IMR-90 (cell line): ENCODE results near the gene DYSF. TPM values are rescaled to one million over a fixed set of nuclear protein-coding genes. Genes with fewer than 3 reads are reported as not detected.

Experiments used
- ATAC-seq: fragments of 200-7000 bp; cut with Tn5 transposase; 2 replicates; pipeline ENCODE4 v1.9.1; 2020; ENCODE audit warnings: low read depth, mild to moderate bottlenecking, moderate library complexity
- BruUV-seq: library from RNA; stranded (reverse); fragments of 400-500 nt; replicated peaks from 2 replicates; lab custom pipeline; 2021; lab: Mats Ljungman, UMichigan
- CTCF ChIA-PET: fragments of 300-600 bp; formaldehyde crosslinking; extraction: SDS; loops from one replicate; lab custom pipeline; 2021; ENCODE audit warnings: antibody characterized with exemption; lab: Yijun Ruan, JAX
- POLR2A ChIA-PET: fragments of 300-600 bp; sonication (Branson Sonifier 250); formaldehyde crosslinking; loops from one replicate; lab custom pipeline; 2022; ENCODE audit warnings: antibody characterized with exemption; ENCODE audit not compliant: unreplicated experiment; lab: Charles Lee
- DNase-seq: peaks from one replicate; pipeline ENCODE4 v3.0.0; 2013
- H2AFZ ChIP-seq: replicated peaks from 2 replicates; pipeline ENCODE3; 2013; ENCODE audit warnings: low read length, mild to moderate bottlenecking; ENCODE audit not compliant: poor library complexity
- H2AK5ac ChIP-seq: 2 replicates; pipeline ENCODE4 v1.6.1; 2013; ENCODE audit warnings: low read depth, low read length, inconsistent platforms
- H2AK9ac ChIP-seq: replicated peaks from 2 replicates; pipeline ENCODE3; 2013; ENCODE audit warnings: mild to moderate bottlenecking, low read depth, low read length, moderate library complexity; ENCODE audit not compliant: poor library complexity
- H2BK120ac ChIP-seq: 2 replicates; pipeline ENCODE4 v1.6.1; 2013; ENCODE audit warnings: low read depth, low read length, inconsistent platforms
- H2BK15ac ChIP-seq: 3 replicates; pipeline ENCODE4 v1.6.1; 2013; ENCODE audit warnings: low read depth, low read length, inconsistent platforms
- H2BK20ac ChIP-seq: 2 replicates; pipeline ENCODE4 v1.6.1; 2013; ENCODE audit warnings: low read depth, mild to moderate bottlenecking, inconsistent platforms, low read length, moderate library complexity
- H2BK5ac ChIP-seq: 2 replicates; pipeline ENCODE4 v1.6.1; 2013; ENCODE audit warnings: mild to moderate bottlenecking, low read depth, low read length, inconsistent platforms; ENCODE audit not compliant: poor library complexity, severe bottlenecking
- H3K14ac ChIP-seq: replicated peaks from 2 replicates; pipeline ENCODE4 v1.6.1; 2013; ENCODE audit warnings: low read depth, low read length, inconsistent platforms
- H3K18ac ChIP-seq: 2 replicates; pipeline ENCODE4 v1.6.1; 2013; ENCODE audit warnings: low read depth, low read length, control low read depth
- H3K23ac ChIP-seq: 2 replicates; pipeline ENCODE4 v1.6.1; 2013; ENCODE audit warnings: low read depth, low read length, inconsistent platforms
- H3K27ac ChIP-seq: 2 replicates; pipeline ENCODE4 v1.5.1; 2013; ENCODE audit warnings: mild to moderate bottlenecking, control low read depth, low read length; ENCODE audit not compliant: insufficient read depth
- H3K27me3 ChIP-seq: 2 replicates; pipeline ENCODE4 v1.6.1; 2013; ENCODE audit warnings: low read length; ENCODE audit not compliant: control insufficient read depth, insufficient read depth
- H3K36me3 ChIP-seq: 2 replicates; pipeline ENCODE4 v1.6.1; 2013; ENCODE audit warnings: low read length, mixed read lengths; ENCODE audit not compliant: control insufficient read depth, insufficient read depth
- H3K4ac ChIP-seq: 2 replicates; pipeline ENCODE4 v1.6.1; 2013; ENCODE audit warnings: low read depth, low read length, inconsistent platforms
- H3K4me1 ChIP-seq: 2 replicates; pipeline ENCODE4 v1.6.1; 2013; ENCODE audit warnings: low read length, mixed read lengths; ENCODE audit not compliant: control insufficient read depth, insufficient read depth
- H3K4me2 ChIP-seq: 2 replicates; pipeline ENCODE4 v1.6.1; 2013; ENCODE audit warnings: low read depth, mild to moderate bottlenecking, control low read depth, low read length, moderate library complexity
- H3K4me3 ChIP-seq: 2 replicates; pipeline ENCODE4 v1.5.1; 2013; ENCODE audit warnings: low read depth, mild to moderate bottlenecking, control low read depth, low read length, moderate library complexity; ENCODE audit not compliant: insufficient read depth
- H3K56ac ChIP-seq: 2 replicates; pipeline ENCODE4 v1.6.1; 2013; ENCODE audit warnings: low read length, inconsistent platforms; ENCODE audit not compliant: insufficient read depth; ENCODE audit errors: extremely low read depth
- H3K79me1 ChIP-seq, 2 experiments: 2 replicates each; pipeline ENCODE4 v1.6.1; 2013; ENCODE audit warnings: low read length in 2 of 2, inconsistent platforms in 1 of 2, low read depth in 1 of 2
- H3K9ac ChIP-seq: 2 replicates; pipeline ENCODE4 v1.6.1; 2013; ENCODE audit warnings: low read depth, low read length, control low read depth
- H3K9me1 ChIP-seq: 2 replicates; pipeline ENCODE4 v1.6.1; 2013; ENCODE audit warnings: low read length, inconsistent platforms; ENCODE audit not compliant: insufficient read depth
- H3K9me3 ChIP-seq: 2 replicates; pipeline ENCODE4 v1.6.1; 2013; ENCODE audit warnings: low read length; ENCODE audit not compliant: control insufficient read depth, insufficient read depth
- H4K20me1 ChIP-seq: 2 replicates; pipeline ENCODE4 v1.6.1; 2013; ENCODE audit warnings: low read length, inconsistent platforms; ENCODE audit not compliant: insufficient read depth
- H4K5ac ChIP-seq: 2 replicates; pipeline ENCODE4 v1.6.1; 2013; ENCODE audit warnings: mild to moderate bottlenecking, low read depth, low read length, control low read depth
- H4K8ac ChIP-seq, 2 experiments: 2 replicates each; pipeline ENCODE4 v1.6.1; 2013; ENCODE audit warnings: low read depth in 2 of 2, low read length in 2 of 2, control low read depth in 1 of 2, inconsistent platforms in 1 of 2
- H4K91ac ChIP-seq: 2 replicates; pipeline ENCODE4 v1.6.1; 2013; ENCODE audit warnings: low read depth, low read length, inconsistent platforms; ENCODE audit not compliant: insufficient read depth
- BHLHE40 ChIP-seq: fragments of 150-350 bp; IDR thresholded peaks from 2 replicates; pipeline ENCODE4 v1.6.1; 2016; ENCODE audit warnings: mild to moderate bottlenecking, low read depth, low read length
- CEBPB ChIP-seq: IDR thresholded peaks from 2 replicates; pipeline ENCODE4 v1.6.1; 2012; ENCODE audit warnings: low read depth, low read length, improper control_type of control experiment
- CHD1 ChIP-seq: IDR thresholded peaks from 2 replicates; pipeline ENCODE4 v1.6.1; 2012; ENCODE audit warnings: low read depth, low read length, improper control_type of control experiment
- FOS ChIP-seq: fragments of 150-350 bp; IDR thresholded peaks from 2 replicates; pipeline ENCODE4 v1.6.1; 2016; ENCODE audit warnings: low read depth, low read length
- MAFK ChIP-seq: IDR thresholded peaks from 2 replicates; pipeline ENCODE4 v1.6.1; 2012; ENCODE audit warnings: low read depth, low read length, improper control_type of control experiment
- POLR2A ChIP-seq: IDR thresholded peaks from 2 replicates; pipeline ENCODE4 v1.6.1; 2012; ENCODE audit warnings: mild to moderate bottlenecking, low read depth, low read length
- RAD21 ChIP-seq: IDR thresholded peaks from 2 replicates; pipeline ENCODE4 v1.6.1; 2012; ENCODE audit warnings: low read length, improper control_type of control experiment
- RCOR1 ChIP-seq: IDR thresholded peaks from 2 replicates; pipeline ENCODE4 v1.6.1; 2012; ENCODE audit warnings: mild to moderate bottlenecking, low read length, improper control_type of control experiment; ENCODE audit not compliant: insufficient replicate concordance
- RFX5 ChIP-seq: IDR thresholded peaks from 2 replicates; pipeline ENCODE4 v1.8.0; 2012; ENCODE audit warnings: low read depth, mild to moderate bottlenecking, low read length, moderate library complexity
- SMC3 ChIP-seq: fragments of 150-350 bp; IDR thresholded peaks from 2 replicates; pipeline ENCODE4 v1.6.1; 2016; ENCODE audit warnings: low read depth, mild to moderate bottlenecking, antibody characterized with exemption, low read length, moderate library complexity
- USF2 ChIP-seq: fragments of 150-350 bp; IDR thresholded peaks from 2 replicates; pipeline ENCODE4 v1.6.1; 2017; ENCODE audit warnings: mild to moderate bottlenecking, antibody characterized with exemption, low read length, low read depth
- WGBS, 2 experiments: methylation state at CpG; one replicate each; pipeline versions ENCODE4 v1.1.5 to v1.1.7; 2013; ENCODE audit warnings: missing lambda C conversion rate in 2 of 2; ENCODE audit not compliant: insufficient read length in 1 of 2; ENCODE audit errors: extremely low coverage in 2 of 2; 5-methylcytosine and 5-hydroxymethylcytosine counted together
- dilution Hi-C: fragments of 300-500 bp; cut with HindIII; formaldehyde crosslinking; loops from one replicate; pipeline ENCODE4 v1.14.3; 2018; ENCODE audit warnings: low sequenced_read_pairs; ENCODE audit not compliant: unreplicated experiment
- in situ Hi-C: fragments of 300-500 bp; cut with MboI; formaldehyde crosslinking; loops from 3 replicates; pipeline ENCODE4 v1.14.3; 2019; ENCODE audit warnings: low sequenced_read_pairs, inconsistent platforms, mixed read lengths
- intact Hi-C: fragments of 100-400 bp; cut with micrococcal nuclease; formaldehyde crosslinking; loops from 2 replicates; pipeline ENCODE4 v1.10.0; 2022
- polyA plus RNA-seq, 3 experiments: library from polyadenylated mRNA; depleted of rRNA; stranded (reverse); fragments of >200 nt; gene quantifications; 2 replicates each; pipeline ENCODE4 v1.2.3, GENCODE V29; 2012; ENCODE audit warnings: low replicate concordance in 1 of 3
- total RNA-seq: library from RNA; depleted of rRNA; stranded (reverse); fragments of >200 nt; gene quantifications from 2 replicates; pipeline ENCODE4 v1.2.3, GENCODE V29; 2012
- TF ChIP-seq, protein P1 (sequence below): conservative IDR thresholded peaks from 2 replicates; pipeline ENCODE4 v1.5.1; 2012; ENCODE audit warnings: mild to moderate bottlenecking, low read depth, low read length, improper control_type of control experiment
- TF ChIP-seq, protein P2 (sequence below): fragments of 150-350 bp; IDR thresholded peaks from 2 replicates; pipeline ENCODE4 v1.6.1; 2016; ENCODE audit warnings: low read depth, mild to moderate bottlenecking, low read length, moderate library complexity, borderline replicate concordance

Gene DYSF
- total and polyA plus RNA-seq, 2 of the 4 experiments (the other 2 are of a cell fraction) = 0.09 to 0.18 TPM

GRCh38 chr2:71536226-71536671 is 82.9 kb downstream of the DYSF start:
- H3K18ac ChIP-seq = no peak overlapping the region
- H3K27me3 ChIP-seq = peaks cover 16% of the 10 kb centered on the region
- H2AK9ac ChIP-seq = no peak overlapping the region
- no peak overlapping the region for H2AFZ ChIP-seq
- in situ Hi-C loops = loop anchor here (25.0 kb wide), 3 partner anchors 1051 to 1351 kb away; partner anchors contain the start of gene SPR
- no peak overlapping the region for H3K4me3 ChIP-seq
- no peak overlapping the region for H2BK120ac ChIP-seq
- no peaks in the 10 kb centered on the region for H3K4me1 ChIP-seq
- no peak overlapping the region for H3K9ac ChIP-seq
- ATAC-seq (no peak), DNase-seq (no peak)
- H4K91ac ChIP-seq = no peak overlapping the region
- no peaks in the 10 kb centered on the region for H3K9me3 ChIP-seq
- no peak overlapping the region for H2BK15ac ChIP-seq
- dilution Hi-C loops = no loop called here
- no peak overlapping the region for H3K14ac ChIP-seq
- H4K5ac ChIP-seq = no peak overlapping the region
- H3K36me3 ChIP-seq = no peaks in the 10 kb centered on the region
- H3K4me2 ChIP-seq = no peak overlapping the region
- H2BK20ac ChIP-seq = no peak overlapping the region
- no peak overlapping the region for H3K27ac ChIP-seq
- intact Hi-C loops = no loop called here
- H4K20me1 ChIP-seq = no peaks in the 10 kb centered on the region
- ChIA-PET CTCF (no interaction called here), POLR2A (no interaction called here)
- no peak overlapping the region for H3K4ac ChIP-seq
- H2AK5ac ChIP-seq = no peak overlapping the region
- no peak overlapping the region for H2BK5ac ChIP-seq
- no peak overlapping the region for H4K8ac ChIP-seq
- BruUV-seq = no TSS peak
- WGBS, 2 experiments = no CpG with 5 or more reads among the region's 18 CpGs
- TF ChIP-seq MAFK (no peak), CHD1 (no peak), RCOR1 (no peak), POLR2A (no peak), RFX5 (no peak), BHLHE40 (no peak), FOS (no peak), RAD21 (no peak), CEBPB (no peak), SMC3 (no peak), USF2 (no peak)
- TF ChIP-seq, protein P1, sequence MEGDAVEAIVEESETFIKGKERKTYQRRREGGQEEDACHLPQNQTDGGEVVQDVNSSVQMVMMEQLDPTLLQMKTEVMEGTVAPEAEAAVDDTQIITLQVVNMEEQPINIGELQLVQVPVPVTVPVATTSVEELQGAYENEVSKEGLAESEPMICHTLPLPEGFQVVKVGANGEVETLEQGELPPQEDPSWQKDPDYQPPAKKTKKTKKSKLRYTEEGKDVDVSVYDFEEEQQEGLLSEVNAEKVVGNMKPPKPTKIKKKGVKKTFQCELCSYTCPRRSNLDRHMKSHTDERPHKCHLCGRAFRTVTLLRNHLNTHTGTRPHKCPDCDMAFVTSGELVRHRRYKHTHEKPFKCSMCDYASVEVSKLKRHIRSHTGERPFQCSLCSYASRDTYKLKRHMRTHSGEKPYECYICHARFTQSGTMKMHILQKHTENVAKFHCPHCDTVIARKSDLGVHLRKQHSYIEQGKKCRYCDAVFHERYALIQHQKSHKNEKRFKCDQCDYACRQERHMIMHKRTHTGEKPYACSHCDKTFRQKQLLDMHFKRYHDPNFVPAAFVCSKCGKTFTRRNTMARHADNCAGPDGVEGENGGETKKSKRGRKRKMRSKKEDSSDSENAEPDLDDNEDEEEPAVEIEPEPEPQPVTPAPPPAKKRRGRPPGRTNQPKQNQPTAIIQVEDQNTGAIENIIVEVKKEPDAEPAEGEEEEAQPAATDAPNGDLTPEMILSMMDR = no peak
- TF ChIP-seq, protein P2, sequence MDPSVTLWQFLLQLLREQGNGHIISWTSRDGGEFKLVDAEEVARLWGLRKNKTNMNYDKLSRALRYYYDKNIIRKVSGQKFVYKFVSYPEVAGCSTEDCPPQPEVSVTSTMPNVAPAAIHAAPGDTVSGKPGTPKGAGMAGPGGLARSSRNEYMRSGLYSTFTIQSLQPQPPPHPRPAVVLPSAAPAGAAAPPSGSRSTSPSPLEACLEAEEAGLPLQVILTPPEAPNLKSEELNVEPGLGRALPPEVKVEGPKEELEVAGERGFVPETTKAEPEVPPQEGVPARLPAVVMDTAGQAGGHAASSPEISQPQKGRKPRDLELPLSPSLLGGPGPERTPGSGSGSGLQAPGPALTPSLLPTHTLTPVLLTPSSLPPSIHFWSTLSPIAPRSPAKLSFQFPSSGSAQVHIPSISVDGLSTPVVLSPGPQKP = no peak
- no peaks in the 10 kb centered on the region for H3K79me1 ChIP-seq
- H3K56ac ChIP-seq = no peak overlapping the region
- H3K23ac ChIP-seq = no peak overlapping the region
- no peaks in the 10 kb centered on the region for H3K9me1 ChIP-seq
